ENCODE results near the gene UQCRHL.
"Not testable (repeated sequence)": the region's sequence is repeated elsewhere in the genome, so short reads cannot be mapped to it uniquely, and the experiment has no call there.

Gene UQCRHL

DNA sequence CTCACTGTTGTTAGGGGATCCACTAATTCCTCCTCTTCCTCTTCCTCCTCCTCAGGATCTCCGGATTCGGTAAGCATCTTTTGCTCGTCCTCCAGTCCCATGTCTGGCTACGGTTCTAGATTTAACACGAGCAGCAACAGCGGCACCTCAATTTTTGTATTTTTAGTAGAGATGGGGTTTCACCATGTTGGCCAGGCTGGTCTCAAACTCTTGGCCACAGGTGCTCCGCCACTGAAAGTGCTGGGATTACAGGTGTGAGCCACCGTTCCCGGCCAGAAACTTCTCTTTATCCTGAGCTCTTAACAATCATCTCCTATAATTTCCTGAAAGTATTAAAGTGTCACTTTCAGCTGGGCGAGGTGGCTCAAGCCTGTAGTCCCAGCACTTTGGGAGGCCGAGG is at the start of gene UQCRHL:
TSS of gene UQCRHL (minus strand) at position 101 of the 400 bp plus-strand sequence. CDS start at position 101, 0 bp downstream.
- DNase-seq (ENCODE audit: low spot score) = not testable (repeated sequence)

DNA sequence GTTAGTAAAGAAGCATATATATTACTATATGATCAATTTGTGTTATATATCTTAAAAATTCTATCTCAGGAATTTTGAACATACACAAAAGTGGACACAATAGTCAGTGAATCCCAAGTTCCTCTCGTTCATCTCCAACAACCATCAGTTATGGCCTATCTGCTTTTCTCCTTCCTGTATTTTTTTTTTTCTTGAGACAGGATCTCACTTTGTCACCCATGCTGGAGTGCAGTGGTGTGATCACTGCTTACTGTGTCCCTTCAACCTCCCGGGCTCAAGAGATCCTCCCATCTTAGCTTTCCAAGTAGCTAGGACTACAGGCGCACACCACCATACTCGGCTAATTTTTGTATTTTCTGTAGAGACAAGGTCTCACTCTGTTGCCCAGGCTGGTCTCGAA is 49.4 kb upstream of the UQCRHL start:
- no peak for DNase-seq (ENCODE audit: low spot score)

- no peak for DNase-seq (ENCODE audit: low spot score)
These were observed 45.4 kb upstream of the UQCRHL start for GRCh38 chr1:15852828-15853302.

- no peak for DNase-seq (ENCODE audit: low spot score)
These were observed 44.8 kb upstream of the UQCRHL start for GRCh38 chr1:15852036-15852827.

DNA sequence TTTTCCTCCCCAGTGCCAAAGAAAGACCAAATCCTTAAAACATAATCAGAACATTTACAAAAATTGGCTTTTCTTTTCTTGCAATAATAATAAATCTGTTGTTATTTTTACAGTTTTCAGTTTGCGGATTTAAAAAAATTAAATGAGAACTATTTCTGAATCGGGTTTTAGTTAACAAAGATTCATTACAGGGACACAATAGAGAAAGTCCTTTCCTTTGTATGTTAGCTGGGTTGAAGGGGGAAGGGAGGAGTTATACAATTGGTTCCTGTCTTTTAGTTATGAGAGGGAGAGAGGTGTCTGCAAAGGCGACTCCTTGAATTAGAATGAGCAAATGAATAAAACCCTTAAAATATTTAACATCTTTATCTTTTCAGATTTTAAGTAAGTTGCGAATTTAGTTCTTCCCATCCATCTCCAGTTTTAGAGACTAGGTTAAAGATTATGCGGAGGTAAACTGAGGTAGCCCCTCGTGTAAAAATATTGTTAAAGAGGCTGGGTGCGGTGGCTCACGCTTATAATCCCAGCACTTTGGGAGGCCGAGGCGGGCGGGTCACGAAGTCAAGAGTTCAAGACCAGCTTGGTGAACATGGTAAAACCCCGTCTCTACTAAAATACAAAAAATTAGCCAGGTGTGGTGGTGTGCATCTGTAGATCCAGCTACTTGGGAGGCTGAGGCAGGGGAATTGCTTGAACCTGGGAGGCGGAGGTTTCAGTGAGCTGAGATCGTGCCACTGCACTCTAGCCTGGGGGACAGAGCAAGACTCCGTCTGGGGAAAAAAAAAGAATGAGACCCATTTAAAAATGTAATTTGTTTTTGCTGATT is 44.0 kb upstream of the UQCRHL start:
- DNase-seq (ENCODE audit: low spot score) = no peak

- no peak for DNase-seq (ENCODE audit: low spot score)
These were observed 43.1 kb upstream of the UQCRHL start for GRCh38 chr1:15850471-15851001.

- peak; percentile 85 for DNase-seq (ENCODE audit: low spot score)
These were observed 42.4 kb upstream of the UQCRHL start for GRCh38 chr1:15849775-15850324.

GRCh38 chr1:15848929-15849774 is 41.7 kb upstream of the UQCRHL start:
- peak; percentile 89 for DNase-seq (ENCODE audit: low spot score)

- peak; percentile 72 for DNase-seq (ENCODE audit: low spot score)
These were observed 40.9 kb upstream of the UQCRHL start for GRCh38 chr1:15848143-15848928.

DNA sequence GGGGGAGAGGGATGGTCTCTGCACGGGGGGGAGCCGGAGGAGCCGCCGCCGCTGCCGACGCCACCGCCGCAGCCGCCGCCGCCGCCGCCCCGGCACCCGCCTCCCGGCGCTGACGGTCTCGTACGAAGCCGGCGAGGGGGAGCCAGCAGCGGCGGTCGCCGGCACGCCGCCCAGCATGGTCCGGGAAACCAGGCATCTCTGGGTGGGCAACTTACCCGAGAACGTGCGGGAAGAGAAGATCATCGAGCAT is 40.4 kb upstream of the UQCRHL start:
- no peak for DNase-seq (ENCODE audit: low spot score)

DNA sequence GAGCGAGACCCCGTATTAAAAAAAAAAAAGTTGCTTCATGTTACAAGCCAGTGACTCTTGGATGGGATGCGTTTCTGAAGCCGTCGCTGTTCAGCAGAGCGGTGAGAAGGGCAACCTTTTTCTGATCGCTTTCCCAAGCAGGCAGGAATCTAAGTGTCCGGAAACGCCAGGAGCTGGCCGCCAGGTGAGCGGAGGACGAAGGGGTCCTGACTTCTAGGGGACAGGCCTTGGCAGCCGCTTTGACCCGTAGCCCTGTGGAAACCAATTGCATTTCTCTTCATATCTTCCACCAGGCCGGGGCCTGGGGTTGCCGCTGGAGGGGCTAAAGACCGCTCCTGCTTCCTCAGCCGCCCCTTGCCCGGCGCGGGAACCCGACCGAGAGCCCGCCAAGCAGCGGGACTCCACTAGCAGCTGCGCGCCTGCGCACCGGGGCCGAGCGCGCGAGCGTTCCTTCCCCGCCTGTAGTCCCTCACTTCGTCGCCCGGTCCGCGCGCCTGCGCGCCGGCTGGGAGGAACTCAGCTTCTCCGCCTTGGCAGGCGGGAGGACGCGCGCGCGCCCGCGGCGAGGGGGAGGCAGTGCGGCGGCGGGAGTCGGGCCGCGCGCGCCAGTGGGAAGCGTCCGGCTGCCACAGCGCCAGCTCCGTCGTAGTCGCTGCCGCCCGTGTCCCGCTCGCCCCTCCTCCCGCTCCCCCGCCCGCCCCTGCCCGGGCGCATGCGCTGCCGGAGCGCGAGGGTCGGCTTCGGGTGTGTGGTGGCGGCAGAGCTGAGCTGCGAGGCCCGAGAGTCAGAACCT is 39.8 kb upstream of the UQCRHL start, which contains the start of gene SPEN:
TSS of gene SPEN (plus strand) at position 608 of the 793 bp plus-strand sequence. CDS start 361 bp downstream, outside the sequence.
- DNase-seq (ENCODE audit: low spot score) = peak; percentile 99

DNA sequence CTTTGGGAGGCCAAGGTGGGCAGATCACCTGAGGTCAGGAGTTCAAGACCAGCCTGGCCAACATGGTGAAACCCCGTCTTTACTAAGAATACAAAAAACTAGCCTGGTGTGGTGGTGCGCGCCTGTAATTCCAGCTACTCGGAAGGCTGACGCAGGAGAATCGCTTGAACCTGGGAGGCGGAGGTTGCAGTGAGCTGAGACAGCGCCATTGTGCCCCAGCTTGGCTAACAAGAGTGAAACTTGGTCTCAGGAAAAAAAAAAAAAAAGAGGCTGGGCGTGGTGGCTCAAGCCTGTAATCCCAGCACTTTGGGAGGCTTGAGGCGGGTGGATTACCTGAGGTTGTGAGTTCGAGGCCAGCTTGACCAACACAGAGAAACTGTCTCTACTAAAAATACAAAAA is 38.6 kb upstream of the UQCRHL start:
- not testable (repeated sequence) for DNase-seq (ENCODE audit: low spot score)

DNA sequence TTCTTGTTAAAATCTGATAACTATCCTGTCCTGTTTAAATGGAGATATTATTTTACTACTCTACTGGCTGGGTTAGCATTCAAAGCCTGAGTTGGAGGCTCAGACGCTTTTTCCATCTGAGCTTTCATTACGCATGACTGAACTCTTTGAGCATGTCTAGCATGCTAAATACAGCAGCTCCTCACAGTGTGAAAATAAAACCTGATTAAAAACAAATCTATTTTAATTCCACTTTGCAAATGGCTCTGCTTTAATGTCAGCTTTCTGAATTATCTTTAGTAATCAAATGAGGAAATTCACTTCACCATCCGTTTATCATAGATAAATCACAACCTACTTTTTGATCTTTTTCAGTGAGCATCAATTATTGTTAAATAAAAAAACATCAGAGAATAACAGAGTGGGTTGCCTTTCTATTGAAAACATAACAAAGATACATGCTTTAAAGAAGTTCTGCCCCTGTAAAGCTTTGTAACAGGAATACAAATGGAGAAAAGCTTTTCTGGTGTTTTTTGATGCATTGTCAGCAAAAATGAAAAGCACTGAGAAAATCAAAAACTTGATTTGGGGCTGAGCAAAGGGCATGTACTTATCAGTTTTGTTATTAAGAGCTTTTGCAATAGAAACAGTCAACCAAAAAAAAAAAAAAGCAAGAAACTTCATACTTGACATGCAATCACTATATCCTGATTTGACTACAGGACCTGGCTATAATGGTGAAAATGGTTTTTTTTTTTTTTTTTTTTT is 36.5 kb upstream of the UQCRHL start:
- DNase-seq (ENCODE audit: low spot score) = no peak

DNA sequence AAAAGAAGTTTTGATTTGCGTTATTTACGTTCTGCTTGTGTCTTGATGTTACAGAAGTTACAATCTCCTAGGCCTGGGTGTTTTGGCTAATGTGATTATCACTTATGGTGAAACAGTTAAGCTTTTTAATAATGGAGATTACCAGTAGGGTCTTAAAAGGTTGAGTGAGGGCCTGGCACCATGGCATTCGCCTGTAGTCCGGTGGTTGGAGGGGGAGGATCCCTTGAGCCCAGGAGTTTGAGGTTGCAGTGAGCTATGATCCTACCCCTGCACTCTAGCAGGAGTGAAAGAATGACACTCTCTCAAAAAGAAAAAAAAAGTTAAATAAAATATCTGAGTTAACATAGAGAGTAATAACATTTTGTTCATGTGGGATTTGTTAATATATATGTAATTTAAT is 31.3 kb upstream of the UQCRHL start:
- no peak for DNase-seq (ENCODE audit: low spot score)

DNA sequence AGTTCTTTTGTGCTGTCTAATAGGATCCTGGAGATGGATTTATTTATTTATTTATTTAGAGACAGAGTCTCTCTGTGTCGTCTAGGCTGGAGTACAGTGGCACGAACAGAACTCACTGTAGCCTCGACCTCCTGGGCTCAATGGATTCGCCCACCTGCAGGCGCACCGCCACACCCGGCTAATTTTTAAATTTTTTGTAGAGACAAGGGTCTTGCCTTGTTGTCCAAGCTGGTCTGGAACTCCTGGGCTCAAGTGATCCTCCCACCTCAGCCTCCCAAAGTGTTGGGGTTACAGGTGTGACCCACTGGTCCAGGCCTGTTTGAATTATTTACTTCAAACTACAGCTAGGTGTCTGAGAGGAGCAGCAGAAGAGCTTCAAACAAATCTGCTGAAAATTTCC is 30.5 kb upstream of the UQCRHL start:
- no peak for DNase-seq (ENCODE audit: low spot score)

GRCh38 chr1:15836772-15837669 is 29.6 kb upstream of the UQCRHL start:
- no peak for DNase-seq (ENCODE audit: low spot score)

- not testable (repeated sequence) for DNase-seq (ENCODE audit: low spot score)
These were observed 29.0 kb upstream of the UQCRHL start for GRCh38 chr1:15836511-15836771.

- DNase-seq (ENCODE audit: low spot score) = peak; percentile 100
These were observed 28.5 kb upstream of the UQCRHL start for GRCh38 chr1:15835741-15836510.
